Fibroblast of villous mesenchyme (primary cell): ENCODE data around the gene TCEA2. TPM values are rescaled to one million over a fixed set of nuclear protein-coding genes. Genes with fewer than 3 reads are reported as not detected.
A peak's percentile ranks its signal among the peaks of the same experiment; 100 is the strongest.

ENCODE experiments used
- DNase-seq: peaks from one replicate; pipeline ENCODE4 v3.0.0-alpha.2; 2010; ENCODE audit warnings: low read depth
- H3K4me3 ChIP-seq: 2 replicates; pipeline ENCODE4 v1.5.1; 2011; ENCODE audit warnings: low read depth, mild to moderate bottlenecking, low read length
- total RNA-seq: library from RNA; depleted of rRNA; stranded (reverse); fragments of >200 nt; gene quantifications from 2 replicates; pipeline ENCODE4 v1.2.3, GENCODE V29; 2012
- TF ChIP-seq, protein P1 (sequence below): IDR thresholded peaks from 2 replicates; pipeline ENCODE4 v1.5.1; 2012; ENCODE audit warnings: low read depth, mild to moderate bottlenecking, low read length; ENCODE audit not compliant: insufficient read depth

TCEA2 gene
- total RNA-seq, 1 donor: 20.7 TPM

DNA sequence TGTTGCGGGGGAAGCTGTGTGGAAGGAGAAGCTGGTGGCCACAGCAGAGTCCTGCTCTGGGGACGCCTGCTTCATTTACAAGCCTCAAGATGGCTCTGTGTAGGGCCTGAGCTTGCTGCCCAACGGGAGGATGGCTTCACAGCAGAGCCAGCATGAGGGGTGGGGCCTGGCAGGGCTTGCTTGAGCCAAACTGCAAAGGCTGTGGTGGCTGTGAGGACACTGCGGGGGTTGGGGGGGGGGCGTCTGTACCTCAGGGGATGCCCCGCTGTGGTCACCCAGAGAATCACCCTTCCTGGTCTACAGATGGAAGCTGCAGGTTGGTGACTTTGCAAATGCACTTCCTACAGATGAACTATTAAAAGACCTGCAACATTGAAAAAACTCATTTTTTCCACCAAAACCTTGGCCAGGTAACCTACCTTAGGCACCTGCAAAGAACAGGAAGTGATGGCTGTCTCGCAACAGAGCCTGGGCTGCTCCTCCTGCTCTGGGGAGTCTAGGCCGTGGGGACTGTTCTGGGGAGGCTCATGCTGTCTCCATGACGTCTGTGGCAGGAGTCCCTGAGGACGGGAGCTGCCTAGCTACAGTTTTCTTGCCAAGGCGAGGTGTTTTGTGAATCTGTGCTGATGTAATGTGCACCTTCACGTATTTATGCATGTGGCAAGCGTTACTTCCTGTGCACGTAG is 37.0 kb downstream of the TCEA2 start:
- TF ChIP-seq, protein P1, sequence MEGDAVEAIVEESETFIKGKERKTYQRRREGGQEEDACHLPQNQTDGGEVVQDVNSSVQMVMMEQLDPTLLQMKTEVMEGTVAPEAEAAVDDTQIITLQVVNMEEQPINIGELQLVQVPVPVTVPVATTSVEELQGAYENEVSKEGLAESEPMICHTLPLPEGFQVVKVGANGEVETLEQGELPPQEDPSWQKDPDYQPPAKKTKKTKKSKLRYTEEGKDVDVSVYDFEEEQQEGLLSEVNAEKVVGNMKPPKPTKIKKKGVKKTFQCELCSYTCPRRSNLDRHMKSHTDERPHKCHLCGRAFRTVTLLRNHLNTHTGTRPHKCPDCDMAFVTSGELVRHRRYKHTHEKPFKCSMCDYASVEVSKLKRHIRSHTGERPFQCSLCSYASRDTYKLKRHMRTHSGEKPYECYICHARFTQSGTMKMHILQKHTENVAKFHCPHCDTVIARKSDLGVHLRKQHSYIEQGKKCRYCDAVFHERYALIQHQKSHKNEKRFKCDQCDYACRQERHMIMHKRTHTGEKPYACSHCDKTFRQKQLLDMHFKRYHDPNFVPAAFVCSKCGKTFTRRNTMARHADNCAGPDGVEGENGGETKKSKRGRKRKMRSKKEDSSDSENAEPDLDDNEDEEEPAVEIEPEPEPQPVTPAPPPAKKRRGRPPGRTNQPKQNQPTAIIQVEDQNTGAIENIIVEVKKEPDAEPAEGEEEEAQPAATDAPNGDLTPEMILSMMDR: no peak
- no peak for DNase-seq
- no peak overlapping the region for H3K4me3 ChIP-seq

DNA sequence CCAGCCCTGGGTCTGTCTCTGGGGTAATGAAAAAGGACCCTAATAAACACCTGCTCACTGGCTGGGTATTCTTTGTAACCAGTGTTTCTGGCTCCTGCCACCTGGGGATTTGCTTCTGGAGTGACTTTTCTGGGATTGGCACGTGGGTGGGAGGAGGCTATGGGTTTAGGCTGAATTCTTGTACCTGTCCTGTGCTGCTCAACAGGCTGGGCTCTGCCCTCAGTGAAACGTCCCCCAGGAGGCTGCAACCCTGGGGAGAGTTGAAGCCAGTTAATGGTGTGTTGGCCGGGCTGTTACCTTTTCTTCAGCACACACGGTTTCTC is 37.5 kb downstream of the TCEA2 start:
- TF ChIP-seq, protein P1: no peak
- DNase-seq: no peak
- no peak overlapping the region for H3K4me3 ChIP-seq

DNA sequence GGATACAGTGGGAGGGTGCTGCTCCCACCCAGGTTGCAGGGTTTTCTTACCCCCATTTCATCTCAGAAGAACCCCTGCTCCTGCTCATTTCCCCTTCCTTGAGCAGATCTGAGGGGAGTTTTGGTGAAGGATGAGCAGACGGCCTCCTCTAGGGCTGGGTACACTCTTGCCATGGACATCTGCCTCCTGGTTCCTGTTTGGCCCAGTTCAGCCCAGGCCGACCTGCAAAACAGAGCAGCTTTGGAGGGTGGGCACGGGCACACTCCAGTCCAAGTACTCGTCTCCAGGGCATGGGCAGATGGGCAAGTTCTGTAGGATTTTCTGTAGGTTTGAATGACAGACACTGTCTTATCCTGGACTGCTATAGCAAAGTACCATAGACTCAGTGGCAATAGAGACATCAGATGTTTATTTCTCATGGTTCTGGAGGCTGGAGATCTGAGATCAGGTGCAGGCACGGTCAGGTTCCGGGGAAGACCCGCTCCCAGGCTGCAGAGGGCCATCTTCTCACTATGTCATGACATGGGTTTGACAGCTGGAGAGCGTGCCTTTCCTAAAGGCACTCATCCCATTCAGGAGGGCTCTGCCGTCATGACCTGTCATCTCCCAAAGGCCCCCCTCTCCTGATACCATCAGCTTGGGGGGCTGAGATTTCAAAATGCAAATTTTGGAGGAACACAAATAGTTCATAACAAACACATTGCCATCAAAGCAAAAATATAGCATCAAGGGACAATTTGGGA is 38.1 kb downstream of the TCEA2 start:
- TF ChIP-seq, protein P1: no peak
- H3K4me3 ChIP-seq: no peak overlapping the region
- no peak for DNase-seq

DNA sequence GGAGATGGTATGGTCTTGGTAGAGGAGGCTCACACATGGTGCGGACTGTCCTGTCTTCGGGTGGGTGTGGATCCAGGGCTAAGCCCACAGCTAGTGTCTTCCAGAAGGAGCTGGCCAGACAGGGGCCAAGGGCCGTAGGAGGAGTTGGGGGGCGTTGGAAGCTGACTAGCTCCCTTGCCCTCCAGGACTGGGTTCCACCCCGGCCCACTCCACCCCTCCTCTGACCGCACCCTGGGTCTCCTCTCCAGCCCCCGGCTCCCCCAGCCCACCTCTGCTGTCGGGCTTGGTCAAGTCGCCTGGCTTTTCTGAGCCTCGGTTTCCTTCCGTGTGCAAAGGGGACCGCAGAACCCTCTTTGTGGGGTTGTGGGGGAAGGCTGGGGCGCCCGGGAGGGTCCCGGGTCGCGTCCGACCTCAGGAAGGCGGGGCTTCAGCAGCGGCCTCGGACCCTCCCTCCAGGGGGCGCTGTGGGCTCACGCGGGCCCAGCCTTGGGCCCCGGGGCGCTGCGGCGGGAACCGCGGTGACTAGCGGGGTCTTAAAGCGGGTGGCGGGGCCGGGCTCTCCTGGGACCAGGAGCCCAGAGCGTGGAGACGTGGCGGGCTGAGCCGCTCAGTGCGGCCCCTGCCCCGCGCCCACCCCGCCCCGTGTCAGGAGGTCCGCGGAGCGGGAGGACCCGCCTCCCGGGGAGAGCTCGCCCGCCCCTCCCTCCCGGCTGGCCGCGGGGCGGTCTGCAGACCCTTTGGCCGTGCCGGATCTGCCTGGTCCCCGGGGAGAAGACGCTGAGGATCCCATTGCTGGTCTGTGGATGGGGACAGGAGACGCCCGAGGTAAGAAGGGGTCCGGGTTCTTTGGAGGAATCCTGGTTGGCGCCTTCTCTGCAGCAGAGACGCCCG is 39.0 kb downstream of the TCEA2 start:
- peak; percentile 18 for DNase-seq
- peak overlapping the region; percentile 12 for H3K4me3 ChIP-seq
- TF ChIP-seq, protein P1: peak; percentile 65

DNA sequence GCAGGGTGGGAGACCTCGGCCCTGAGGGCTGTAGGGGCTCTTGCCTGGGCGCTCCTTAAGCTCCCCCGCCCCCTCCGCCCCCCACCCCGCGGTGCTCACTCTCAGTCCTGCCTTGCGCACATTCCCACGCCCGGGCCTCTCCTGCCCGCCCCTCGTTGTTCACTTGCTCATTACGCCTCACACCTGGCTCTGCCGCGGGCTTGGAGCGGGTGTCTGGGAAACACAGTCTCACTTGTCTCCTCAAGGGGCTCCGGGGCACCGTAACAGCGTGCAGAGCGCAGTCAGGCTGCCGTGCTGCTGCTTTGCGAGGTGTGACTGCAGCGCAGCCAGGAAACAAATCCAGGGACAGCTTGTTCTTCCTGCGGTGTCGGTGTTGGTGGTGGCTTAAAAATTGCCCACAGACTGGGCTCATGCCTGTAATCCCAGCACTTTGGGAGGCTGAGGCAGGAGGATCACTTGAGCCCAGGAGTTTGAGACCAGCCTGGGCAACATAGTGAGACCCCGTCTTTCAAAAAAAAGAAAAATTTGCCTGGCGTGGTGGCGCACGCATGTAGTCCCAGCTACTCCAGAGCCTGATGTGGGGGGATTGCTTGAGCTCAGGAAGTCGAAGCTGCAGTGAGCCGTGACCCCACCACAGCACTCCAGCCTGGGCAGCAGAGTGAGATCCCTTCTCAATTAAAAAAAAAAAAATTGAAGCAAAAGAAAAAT is 39.8 kb downstream of the TCEA2 start:
- TF ChIP-seq, protein P1: no peak
- no peak for DNase-seq
- no peak overlapping the region for H3K4me3 ChIP-seq
